ENCODE data around the gene ANKRD36.
"Not testable (repeated sequence)": the region's sequence is repeated elsewhere in the genome, so short reads cannot be mapped to it uniquely, and the experiment has no call there.

The ANKRD36 gene

DNA sequence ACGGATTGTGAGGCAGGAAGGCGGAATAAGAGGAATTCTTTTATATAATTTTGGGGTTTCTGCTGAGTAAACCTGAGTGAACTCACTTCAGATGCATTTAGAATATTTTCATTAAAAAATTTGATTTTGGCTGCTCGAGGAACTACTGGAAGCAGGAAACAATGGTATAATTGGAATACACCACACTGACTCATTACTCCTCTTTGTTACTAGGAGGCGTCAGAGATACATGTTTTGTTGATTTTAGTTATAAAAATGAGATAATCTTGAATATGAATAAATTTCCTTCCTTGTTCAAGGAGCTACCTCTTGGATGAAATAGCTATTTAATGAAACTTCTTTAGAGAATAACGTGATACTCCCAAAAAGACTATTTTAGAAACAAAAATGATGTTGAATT lies 97.4 kb downstream of the ANKRD36 start:
- Histone ChIP-seq H3K27ac (no peak overlapping the region), H3K4me1 (no peaks in the 10 kb centered on the region), H3K27me3 (no peaks in the 10 kb centered on the region), H3K36me3 (peaks cover 32 to 59% (median 39%) of the 10 kb centered on the region in 3 donors), H3K9me3 (no peaks in the 10 kb centered on the region), H3K4me3 (no peak overlapping the region)
- intact Hi-C loops (cut with DNase I; ENCODE audit: low total_unique reads): no loop called here
- no peak for DNase-seq
- TF ChIP-seq, protein P1, sequence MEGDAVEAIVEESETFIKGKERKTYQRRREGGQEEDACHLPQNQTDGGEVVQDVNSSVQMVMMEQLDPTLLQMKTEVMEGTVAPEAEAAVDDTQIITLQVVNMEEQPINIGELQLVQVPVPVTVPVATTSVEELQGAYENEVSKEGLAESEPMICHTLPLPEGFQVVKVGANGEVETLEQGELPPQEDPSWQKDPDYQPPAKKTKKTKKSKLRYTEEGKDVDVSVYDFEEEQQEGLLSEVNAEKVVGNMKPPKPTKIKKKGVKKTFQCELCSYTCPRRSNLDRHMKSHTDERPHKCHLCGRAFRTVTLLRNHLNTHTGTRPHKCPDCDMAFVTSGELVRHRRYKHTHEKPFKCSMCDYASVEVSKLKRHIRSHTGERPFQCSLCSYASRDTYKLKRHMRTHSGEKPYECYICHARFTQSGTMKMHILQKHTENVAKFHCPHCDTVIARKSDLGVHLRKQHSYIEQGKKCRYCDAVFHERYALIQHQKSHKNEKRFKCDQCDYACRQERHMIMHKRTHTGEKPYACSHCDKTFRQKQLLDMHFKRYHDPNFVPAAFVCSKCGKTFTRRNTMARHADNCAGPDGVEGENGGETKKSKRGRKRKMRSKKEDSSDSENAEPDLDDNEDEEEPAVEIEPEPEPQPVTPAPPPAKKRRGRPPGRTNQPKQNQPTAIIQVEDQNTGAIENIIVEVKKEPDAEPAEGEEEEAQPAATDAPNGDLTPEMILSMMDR (IDR thresholded peaks at IDR 0.05): no peak

- intact Hi-C loops (cut with DNase I; ENCODE audit: low total_unique reads); H3K9me3 ChIP-seq; DNase-seq; H3K27me3 ChIP-seq; H3K4me3 ChIP-seq; H3K27ac ChIP-seq; H3K4me1 ChIP-seq: not testable (repeated sequence)
- H3K36me3 ChIP-seq: peaks cover 22 to 50% (median 42%) of the 10 kb centered on the region in 3 donors
Observed at GRCh38 chr2:97215025-97215424, 102.1 kb downstream of the ANKRD36 start.

GRCh38 chr2:97230848-97231585 lies 118.1 kb downstream of the ANKRD36 start:
- H3K27ac ChIP-seq; H3K27me3 ChIP-seq; H3K4me3 ChIP-seq; H3K9me3 ChIP-seq; H3K4me1 ChIP-seq; intact Hi-C loops (cut with DNase I; ENCODE audit: low total_unique reads): not testable (repeated sequence)
- peaks cover 0 to 28% (median 20%) of the 10 kb centered on the region in 3 donors for H3K36me3 ChIP-seq
- DNase-seq: peak in 1 of 2 donors; percentile 56

- H3K9me3 ChIP-seq; H3K4me3 ChIP-seq; H3K27me3 ChIP-seq; DNase-seq; intact Hi-C loops (cut with DNase I; ENCODE audit: low total_unique reads); H3K4me1 ChIP-seq; H3K27ac ChIP-seq: not testable (repeated sequence)
- peaks cover 0 to 22% (median 14%) of the 10 kb centered on the region in 3 donors for H3K36me3 ChIP-seq
Observed at GRCh38 chr2:97232981-97233380, 120.0 kb downstream of the ANKRD36 start.

GRCh38 chr2:97233660-97234295 lies 120.8 kb downstream of the ANKRD36 start:
- DNase-seq; H3K27me3 ChIP-seq; intact Hi-C loops (cut with DNase I; ENCODE audit: low total_unique reads); H3K9me3 ChIP-seq; H3K27ac ChIP-seq; H3K4me1 ChIP-seq; H3K4me3 ChIP-seq: not testable (repeated sequence)
- H3K36me3 ChIP-seq: peaks cover 0 to 22% (median 14%) of the 10 kb centered on the region in 3 donors

- H3K27me3 ChIP-seq; DNase-seq; H3K4me1 ChIP-seq; H3K27ac ChIP-seq; H3K9me3 ChIP-seq; H3K36me3 ChIP-seq; H3K4me3 ChIP-seq; intact Hi-C loops (cut with DNase I; ENCODE audit: low total_unique reads): not testable (repeated sequence)
Observed at GRCh38 chr2:97261192-97261591, 148.2 kb downstream of the ANKRD36 start.

- H3K27ac ChIP-seq; intact Hi-C loops (cut with DNase I; ENCODE audit: low total_unique reads); H3K9me3 ChIP-seq; H3K27me3 ChIP-seq; H3K36me3 ChIP-seq; H3K4me1 ChIP-seq; H3K4me3 ChIP-seq: not testable (repeated sequence)
- DNase-seq: peak; percentile 5 to 28
Observed at GRCh38 chr2:97266449-97266848, 153.5 kb downstream of the ANKRD36 start.

- no peaks in the 10 kb centered on the region for H3K9me3 ChIP-seq
- no peaks in the 10 kb centered on the region for H3K4me1 ChIP-seq
- TF ChIP-seq, protein P1 (IDR thresholded peaks at IDR 0.05): no peak
- H3K27ac ChIP-seq: no peak overlapping the region
- DNase-seq: peak; percentile 19 to 69
- no peak overlapping the region for H3K4me3 ChIP-seq
- intact Hi-C loops (cut with DNase I; ENCODE audit: low total_unique reads): no loop called here
- H3K27me3 ChIP-seq: no peaks in the 10 kb centered on the region
- H3K36me3 ChIP-seq: peaks cover 0 to 4% (median 0%) of the 10 kb centered on the region in 3 donors
Observed at GRCh38 chr2:97267411-97268074, 154.6 kb downstream of the ANKRD36 start.

DNA sequence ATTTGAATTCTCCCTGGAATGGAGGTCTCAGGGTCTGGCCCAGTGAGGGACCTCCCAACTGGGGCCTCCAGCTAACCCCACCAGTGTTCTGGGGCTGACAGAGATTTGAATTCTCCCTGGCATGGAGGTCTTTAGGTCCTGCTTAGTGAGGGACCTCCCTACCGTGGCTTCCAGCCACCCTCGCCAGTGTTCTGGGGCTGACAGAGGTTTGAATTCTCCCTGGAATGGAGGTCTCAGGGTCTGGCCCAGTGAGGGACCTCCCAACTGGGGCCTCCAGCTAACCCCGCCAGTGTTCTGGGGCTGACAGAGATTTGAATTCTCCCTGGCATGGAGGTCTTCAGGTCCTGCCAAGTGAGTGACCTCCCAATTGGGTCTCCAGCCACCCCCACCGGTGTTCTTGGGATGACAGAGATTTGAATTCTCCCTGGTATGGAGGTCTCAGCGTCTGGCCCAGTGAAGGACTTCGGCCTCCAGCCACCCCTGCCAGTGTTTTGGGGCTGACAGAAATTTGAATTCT lies 155.2 kb downstream of the ANKRD36 start:
- H3K36me3 ChIP-seq; intact Hi-C loops (cut with DNase I; ENCODE audit: low total_unique reads); H3K27me3 ChIP-seq; H3K9me3 ChIP-seq; H3K27ac ChIP-seq; H3K4me3 ChIP-seq; H3K4me1 ChIP-seq: not testable (repeated sequence)
- peak; percentile 9 to 40 for DNase-seq

DNA sequence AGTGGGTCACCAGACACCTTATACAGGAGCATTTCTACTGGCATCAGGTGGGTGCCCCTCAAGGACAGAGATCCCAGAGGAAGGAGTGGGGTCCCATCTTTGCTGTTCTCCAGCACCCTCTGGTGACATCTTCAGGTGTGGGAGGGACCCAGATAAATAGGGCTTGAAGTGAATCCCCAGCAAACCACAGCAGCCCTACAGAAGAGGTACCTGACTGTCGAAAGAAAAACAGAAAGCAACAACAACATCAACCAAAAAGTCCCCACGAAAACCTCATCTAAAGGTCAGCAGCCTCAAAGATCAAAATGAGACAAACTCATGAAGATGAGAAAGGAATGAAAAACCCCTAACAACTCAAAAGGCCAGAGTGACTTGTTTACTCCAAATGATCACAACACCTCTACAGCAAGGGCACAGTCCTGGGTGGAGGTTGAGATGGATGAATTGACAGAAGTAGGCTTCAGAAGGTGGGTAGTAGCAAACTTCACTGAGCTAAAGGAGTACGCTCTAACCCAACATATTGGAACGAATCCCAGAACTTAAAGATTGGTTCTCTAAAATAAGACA lies 163.4 kb downstream of the ANKRD36 start:
- intact Hi-C loops (cut with DNase I; ENCODE audit: low total_unique reads); H3K27ac ChIP-seq; H3K4me1 ChIP-seq; H3K36me3 ChIP-seq; H3K9me3 ChIP-seq; DNase-seq; H3K27me3 ChIP-seq; H3K4me3 ChIP-seq: not testable (repeated sequence)

DNA sequence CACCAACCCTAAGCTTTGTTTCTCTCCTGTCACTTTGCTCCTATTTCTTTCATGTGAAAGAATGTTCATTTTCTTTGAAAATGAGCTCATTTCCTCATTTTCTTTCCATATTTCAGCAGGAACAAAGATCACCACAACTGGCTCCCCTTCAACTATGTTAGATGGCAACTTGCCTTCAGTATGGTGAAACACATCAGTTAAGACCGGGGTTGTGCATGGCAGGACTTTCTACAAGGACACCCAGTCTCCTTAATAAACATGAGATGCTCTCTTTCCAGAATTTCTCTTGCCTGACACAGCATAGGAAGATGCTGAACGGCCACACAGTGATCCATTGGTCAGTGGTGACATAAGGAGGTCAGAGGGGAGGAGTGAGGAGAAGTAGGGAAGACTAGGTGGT lies 172.2 kb downstream of the ANKRD36 start:
- H3K27ac ChIP-seq; DNase-seq; intact Hi-C loops (cut with DNase I; ENCODE audit: low total_unique reads); H3K4me3 ChIP-seq; H3K36me3 ChIP-seq; H3K9me3 ChIP-seq; H3K4me1 ChIP-seq; H3K27me3 ChIP-seq: not testable (repeated sequence)
